Hematopoietic multipotent progenitor cell treated with erythropoietin and hydrocortisone succinate and interleukin-3 and kit ligand, for 6 days (in vitro differentiated cells): Measurements from ENCODE around the gene BUB1B.
"Not testable (repeated sequence)": the region's sequence is repeated elsewhere in the genome, so short reads cannot be mapped to it uniquely, and the experiment has no call there.

ENCODE experiments used
- DNase-seq: peaks from one replicate; pipeline ENCODE4 v3.0.0-alpha.2; 2015

The BUB1B gene

GRCh38 chr15:40160689-40161688, at the start of gene BUB1B:
BUB1B (plus strand) TSS chr15:40161069; CDS start chr15:40161221, 152 bp downstream.
- peak; percentile 98 for DNase-seq

- DNase-seq, result no peak
These were observed 49.0 kb upstream of the BUB1B start for GRCh38 chr15:40111888-40112287.

GRCh38 chr15:40112789-40113188, 48.1 kb upstream of the BUB1B start:
- no peak for DNase-seq

GRCh38 chr15:40114218-40114617, 46.7 kb upstream of the BUB1B start:
- DNase-seq, result no peak

GRCh38 chr15:40115106-40115505, 45.8 kb upstream of the BUB1B start:
- DNase-seq, result not testable (repeated sequence)

GRCh38 chr15:40115670-40116093, 45.2 kb upstream of the BUB1B start:
- DNase-seq, result peak; percentile 51

- DNase-seq, result no peak
These were observed 42.4 kb upstream of the BUB1B start for GRCh38 chr15:40118473-40118872.

- no peak for DNase-seq
These were observed 38.8 kb upstream of the BUB1B start for GRCh38 chr15:40121911-40122638.

- not testable (repeated sequence) for DNase-seq
These were observed 37.9 kb upstream of the BUB1B start for GRCh38 chr15:40122989-40123388.

GRCh38 chr15:40123863-40124262, 37.0 kb upstream of the BUB1B start:
- not testable (repeated sequence) for DNase-seq

GRCh38 chr15:40124333-40124732, 36.5 kb upstream of the BUB1B start:
- not testable (repeated sequence) for DNase-seq

- not testable (repeated sequence) for DNase-seq
These were observed 36.0 kb upstream of the BUB1B start for GRCh38 chr15:40124807-40125285.

- DNase-seq, result no peak
These were observed 34.9 kb upstream of the BUB1B start for GRCh38 chr15:40125950-40126349.

GRCh38 chr15:40128766-40129660, 31.9 kb upstream of the BUB1B start:
- DNase-seq, result no peak

GRCh38 chr15:40130118-40130517, 30.8 kb upstream of the BUB1B start:
- no peak for DNase-seq

- peak; percentile 33 for DNase-seq
These were observed 29.9 kb upstream of the BUB1B start for GRCh38 chr15:40130799-40131502.

- DNase-seq, result no peak
These were observed 27.3 kb upstream of the BUB1B start for GRCh38 chr15:40133544-40133943.

- DNase-seq, result no peak
These were observed 26.0 kb upstream of the BUB1B start for GRCh38 chr15:40134885-40135284.

- DNase-seq, result not testable (repeated sequence)
These were observed 24.9 kb upstream of the BUB1B start for GRCh38 chr15:40135846-40136450.

GRCh38 chr15:40136470-40137302, 24.2 kb upstream of the BUB1B start:
- no peak for DNase-seq
